ES-I3 (cell line): ENCODE data around the gene KDM6B.

Source experiments
- H3K36me3 ChIP-seq: 2 replicates; pipeline ENCODE4 v1.6.1; 2013; ENCODE audit warnings: mild to moderate bottlenecking, low read length, control low read depth, moderate library complexity; ENCODE audit not compliant: insufficient read depth
- H3K4me1 ChIP-seq: 2 replicates; pipeline ENCODE4 v1.6.1; 2013; ENCODE audit warnings: mild to moderate bottlenecking, control low read depth, low read length; ENCODE audit not compliant: insufficient read depth
- H3K9ac ChIP-seq: 2 replicates; pipeline ENCODE4 v1.6.1; 2013; ENCODE audit warnings: low read depth, mild to moderate bottlenecking, low read length, moderate library complexity
- H3K9me3 ChIP-seq: 2 replicates; pipeline ENCODE4 v1.6.1; 2013; ENCODE audit warnings: mild to moderate bottlenecking, low read length, moderate library complexity; ENCODE audit not compliant: control insufficient read depth, insufficient read depth

The KDM6B gene

DNA sequence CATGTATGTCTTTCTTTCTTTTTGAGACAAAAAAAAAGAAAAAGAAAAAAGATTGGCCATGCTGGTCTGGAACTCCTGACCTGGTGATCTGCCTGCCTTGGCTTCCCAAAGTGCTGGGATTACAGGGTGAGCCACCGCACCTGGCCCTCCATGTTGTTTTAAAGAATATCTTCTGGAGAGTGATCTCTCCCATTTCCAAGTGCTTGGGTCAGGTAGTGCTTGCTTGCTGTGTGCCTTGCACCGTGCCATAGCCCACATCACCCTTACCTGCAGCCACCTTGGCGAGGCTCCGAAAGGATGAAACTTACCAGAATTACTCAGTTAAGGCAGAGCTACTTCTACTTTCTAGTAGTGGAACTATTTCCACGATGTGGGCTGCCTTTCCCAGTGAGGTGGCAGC lies 19.0 kb upstream of the KDM6B start:
- Histone ChIP-seq H3K9ac (no peak overlapping the region), H3K9me3 (no peaks in the 10 kb centered on the region; the same call in 1 of the 2 replicates), H3K36me3 (no peaks in the 10 kb centered on the region), H3K4me1 (no peaks in the 10 kb centered on the region)

DNA sequence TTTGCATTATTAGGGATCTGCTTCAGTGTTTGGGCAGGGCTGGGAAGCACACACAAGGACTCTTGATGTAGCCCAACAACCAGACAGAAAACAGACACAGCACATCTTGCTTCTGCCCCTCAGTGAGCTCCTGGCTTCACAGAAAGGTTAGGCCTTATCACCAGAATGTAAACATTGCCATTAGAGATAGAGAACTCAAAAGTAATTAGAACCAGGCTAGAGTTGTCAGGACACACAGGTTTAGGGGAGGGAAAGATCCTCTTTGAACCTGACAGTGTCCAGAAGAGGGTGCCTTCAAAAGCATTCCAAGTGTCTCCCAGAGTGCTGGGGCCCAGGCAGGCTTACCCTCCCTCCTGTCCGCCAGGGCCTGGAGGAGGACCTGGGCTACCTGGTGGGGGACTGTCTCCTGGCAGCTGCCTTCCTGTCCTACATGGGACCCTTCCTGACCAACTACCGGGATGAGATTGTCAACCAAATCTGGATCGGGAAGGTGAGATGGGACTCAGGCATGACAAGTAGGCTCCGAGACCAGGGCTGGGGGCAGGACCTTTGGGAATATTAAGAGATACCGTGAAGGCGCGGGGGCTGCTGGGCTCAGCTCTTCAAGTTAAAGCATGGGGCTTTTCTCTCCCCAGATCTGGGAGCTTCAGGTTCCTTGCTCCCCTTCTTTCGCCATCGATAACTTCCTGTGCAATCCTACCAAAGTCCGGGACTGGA lies 16.9 kb upstream of the KDM6B start:
- Histone ChIP-seq H3K9me3 (no peaks in the 10 kb centered on the region; the same call in 1 of the 2 replicates), H3K36me3 (no peaks in the 10 kb centered on the region), H3K4me1 (no peaks in the 10 kb centered on the region), H3K9ac (no peak overlapping the region)

DNA sequence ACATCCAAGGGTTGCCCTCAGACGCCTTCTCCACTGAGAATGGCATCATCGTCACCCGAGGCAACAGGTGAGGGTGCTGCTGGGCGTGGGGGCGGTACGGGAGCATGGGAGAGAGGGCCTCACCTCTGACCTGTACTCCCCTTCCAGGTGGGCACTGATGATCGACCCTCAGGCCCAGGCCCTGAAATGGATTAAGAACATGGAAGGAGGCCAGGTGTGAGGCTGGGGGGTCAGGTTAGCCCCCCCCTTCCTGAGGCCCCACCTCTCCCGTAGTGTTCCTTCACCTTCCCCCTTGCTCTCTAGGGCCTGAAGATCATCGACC lies 16.4 kb upstream of the KDM6B start:
- no peak overlapping the region for H3K9ac ChIP-seq
- no peaks in the 10 kb centered on the region for H3K4me1 ChIP-seq
- H3K36me3 ChIP-seq, result no peaks in the 10 kb centered on the region
- no peaks in the 10 kb centered on the region; the same call in 1 of the 2 replicates for H3K9me3 ChIP-seq

DNA sequence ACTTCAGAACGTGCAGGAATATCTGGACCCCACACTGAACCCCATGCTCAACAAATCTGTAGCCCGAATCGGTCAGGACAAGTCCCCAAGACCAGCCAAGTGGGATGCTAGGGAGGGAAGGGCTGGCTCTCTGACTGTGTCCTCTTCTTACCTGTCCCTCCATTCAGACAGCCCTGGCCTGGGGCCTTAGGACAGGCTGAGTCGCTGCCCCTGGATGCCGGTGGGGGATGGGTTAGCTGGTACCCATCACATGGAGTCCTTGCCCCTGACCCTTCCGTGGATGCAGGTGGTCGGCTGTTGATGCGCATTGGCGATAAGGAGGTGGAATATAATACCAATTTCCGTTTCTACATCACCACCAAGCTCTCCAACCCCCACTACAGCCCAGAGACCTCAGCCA lies 16.0 kb upstream of the KDM6B start:
- Histone ChIP-seq H3K9ac (no peak overlapping the region), H3K9me3 (no peaks in the 10 kb centered on the region; the same call in 1 of the 2 replicates), H3K36me3 (no peaks in the 10 kb centered on the region), H3K4me1 (no peaks in the 10 kb centered on the region)

DNA sequence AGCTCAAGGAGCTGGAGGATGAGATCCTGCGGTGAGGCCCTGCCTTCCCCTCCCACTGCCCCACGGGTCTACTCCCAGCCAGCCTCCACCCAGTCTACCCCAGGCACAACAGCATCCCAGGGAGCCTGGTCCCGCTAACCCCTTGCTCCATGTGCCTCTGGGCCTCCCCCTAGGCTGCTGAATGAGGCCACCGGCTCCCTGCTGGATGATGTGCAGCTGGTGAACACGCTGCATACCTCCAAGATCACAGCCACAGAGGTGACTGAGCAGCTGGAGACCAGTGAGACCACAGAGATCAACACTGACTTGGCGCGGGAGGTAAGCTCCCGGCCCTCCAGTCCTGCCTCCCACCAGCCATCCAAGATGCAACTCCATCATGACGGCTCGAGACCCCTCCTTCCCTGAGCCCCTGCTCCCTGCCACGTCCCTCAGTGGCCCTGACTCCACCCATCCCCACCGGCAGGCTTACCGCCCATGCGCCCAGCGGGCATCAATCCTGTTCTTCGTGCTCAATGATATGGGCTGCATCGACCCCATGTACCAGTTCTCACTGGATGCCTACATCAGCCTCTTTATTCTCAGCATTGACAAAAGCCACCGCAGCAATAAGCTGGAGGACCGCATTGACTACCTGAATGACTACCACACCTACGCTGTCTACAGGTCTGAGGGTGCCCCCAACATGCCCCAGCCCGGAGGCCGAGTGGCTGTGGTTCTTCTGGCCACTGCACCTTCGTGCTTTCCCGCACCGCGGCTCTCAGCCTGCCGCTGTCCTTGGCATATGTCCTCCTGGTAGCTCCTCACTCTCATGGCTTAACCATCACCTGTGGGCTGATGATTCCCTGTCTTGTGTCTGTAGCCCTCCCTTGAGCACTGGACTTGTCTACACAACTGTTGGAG lies 15.0 kb upstream of the KDM6B start:
- Histone ChIP-seq H3K36me3 (no peaks in the 10 kb centered on the region), H3K4me1 (no peaks in the 10 kb centered on the region), H3K9me3 (no peaks in the 10 kb centered on the region; the same call in 1 of the 2 replicates), H3K9ac (no peak overlapping the region)

DNA sequence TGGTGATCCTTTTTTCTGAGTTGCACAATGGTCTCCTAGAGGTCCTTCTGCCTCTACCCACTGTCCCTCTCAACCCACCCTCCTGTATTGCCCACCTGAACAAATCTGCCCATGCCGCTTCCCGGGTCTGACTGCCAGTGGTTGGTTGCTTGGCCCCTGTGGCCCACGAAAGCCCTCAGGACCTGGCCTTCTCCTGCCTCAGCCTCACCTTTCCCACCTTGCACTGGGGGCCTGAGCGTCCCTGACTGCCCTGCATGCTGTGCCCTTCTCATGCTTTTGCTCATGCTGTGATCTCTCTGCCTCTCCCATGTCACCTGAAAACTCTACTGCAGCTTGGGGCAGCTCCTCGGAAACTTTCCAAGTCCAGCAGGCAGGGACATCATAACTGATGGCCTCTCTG lies 13.8 kb upstream of the KDM6B start:
- no peaks in the 10 kb centered on the region for H3K9me3 ChIP-seq
- H3K9ac ChIP-seq, result no peak overlapping the region
- H3K36me3 ChIP-seq, result no peaks in the 10 kb centered on the region
- H3K4me1 ChIP-seq, result no peaks in the 10 kb centered on the region

DNA sequence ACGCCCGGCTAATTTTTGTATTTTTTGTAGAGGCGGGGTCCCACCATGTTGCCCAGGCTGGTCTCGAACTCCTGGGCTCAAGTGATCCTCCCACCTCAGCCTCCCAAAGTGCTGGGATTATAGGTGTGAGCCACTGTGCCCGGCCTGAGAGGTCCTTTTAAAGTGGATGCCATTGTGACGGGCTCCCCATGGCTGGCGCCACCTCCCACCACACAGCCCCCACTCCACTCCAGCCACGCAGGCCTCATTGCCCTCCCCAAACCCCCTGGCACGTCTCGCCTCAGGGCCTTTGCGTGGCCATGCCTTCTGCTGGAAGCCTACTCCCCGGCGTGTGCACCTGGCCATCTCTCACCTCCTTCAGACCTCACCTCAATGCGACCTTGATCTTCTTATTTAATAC lies 11.9 kb upstream of the KDM6B start:
- no peaks in the 10 kb centered on the region for H3K9me3 ChIP-seq
- H3K36me3 ChIP-seq, result no peaks in the 10 kb centered on the region
- no peaks in the 10 kb centered on the region; the same call in 1 of the 2 replicates for H3K4me1 ChIP-seq
- no peak overlapping the region for H3K9ac ChIP-seq

DNA sequence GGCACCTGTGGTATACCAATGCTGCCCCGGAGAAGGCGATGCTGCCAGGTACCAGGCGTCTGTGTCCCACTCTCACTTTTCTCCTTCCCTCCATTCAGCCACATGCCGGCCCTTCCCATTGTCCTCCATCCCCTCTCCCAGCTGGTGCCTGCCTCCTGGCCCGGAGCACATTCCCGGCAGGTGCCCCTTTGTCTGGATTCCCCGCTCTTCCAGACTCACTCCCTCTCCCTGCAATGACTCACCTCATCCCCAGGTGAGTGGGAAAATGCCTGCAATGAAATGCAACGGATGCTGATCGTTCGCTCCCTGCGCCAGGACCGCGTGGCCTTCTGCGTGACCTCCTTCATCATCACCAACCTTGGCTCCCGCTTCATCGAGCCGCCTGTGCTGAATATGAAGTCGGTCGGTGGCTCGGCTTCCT lies 10.4 kb upstream of the KDM6B start:
- Histone ChIP-seq H3K9me3 (no peaks in the 10 kb centered on the region), H3K9ac (no peak overlapping the region), H3K4me1 (no peaks in the 10 kb centered on the region; the same call in 1 of the 2 replicates), H3K36me3 (no peaks in the 10 kb centered on the region)

DNA sequence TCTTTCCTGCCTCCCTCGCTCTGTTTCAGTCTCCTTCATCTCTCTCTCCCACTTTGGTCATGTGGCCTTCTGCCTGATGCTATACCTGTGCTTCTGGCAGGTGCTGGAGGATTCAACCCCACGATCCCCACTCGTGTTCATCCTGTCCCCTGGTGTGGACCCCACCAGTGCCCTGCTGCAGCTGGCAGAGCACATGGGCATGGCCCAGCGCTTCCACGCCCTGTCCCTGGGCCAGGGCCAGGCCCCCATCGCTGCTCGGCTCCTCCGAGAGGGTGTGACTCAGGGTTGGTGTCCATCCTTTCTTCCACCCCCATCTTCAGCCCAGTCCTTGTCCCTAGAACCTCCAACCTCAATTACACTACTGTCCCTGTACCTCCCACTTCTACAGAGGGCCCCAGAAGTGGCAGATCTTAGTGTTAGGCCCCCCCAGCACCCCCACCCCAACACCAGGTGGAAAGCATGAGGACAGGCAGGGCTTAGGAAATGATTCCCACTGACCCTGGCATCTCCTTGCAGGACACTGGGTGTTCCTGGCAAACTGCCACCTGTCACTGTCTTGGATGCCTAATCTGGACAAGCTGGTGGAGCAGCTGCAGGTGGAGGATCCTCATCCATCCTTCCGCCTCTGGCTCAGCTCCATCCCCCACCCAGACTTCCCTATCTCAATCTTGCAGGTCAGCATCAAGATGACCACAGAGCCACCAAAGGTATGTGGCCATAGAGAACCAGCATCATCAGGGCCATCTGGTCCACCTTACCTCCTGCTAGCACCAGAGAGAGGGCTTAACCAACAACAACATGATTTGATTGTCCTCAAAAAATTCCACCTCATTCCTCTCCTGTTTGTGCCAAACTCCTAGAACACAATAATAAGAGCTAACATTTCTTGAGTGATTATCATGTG lies 9.7 kb upstream of the KDM6B start:
- Histone ChIP-seq H3K4me1 (no peaks in the 10 kb centered on the region; the same call in 1 of the 2 replicates), H3K9me3 (no peaks in the 10 kb centered on the region), H3K9ac (no peak overlapping the region), H3K36me3 (no peaks in the 10 kb centered on the region)

DNA sequence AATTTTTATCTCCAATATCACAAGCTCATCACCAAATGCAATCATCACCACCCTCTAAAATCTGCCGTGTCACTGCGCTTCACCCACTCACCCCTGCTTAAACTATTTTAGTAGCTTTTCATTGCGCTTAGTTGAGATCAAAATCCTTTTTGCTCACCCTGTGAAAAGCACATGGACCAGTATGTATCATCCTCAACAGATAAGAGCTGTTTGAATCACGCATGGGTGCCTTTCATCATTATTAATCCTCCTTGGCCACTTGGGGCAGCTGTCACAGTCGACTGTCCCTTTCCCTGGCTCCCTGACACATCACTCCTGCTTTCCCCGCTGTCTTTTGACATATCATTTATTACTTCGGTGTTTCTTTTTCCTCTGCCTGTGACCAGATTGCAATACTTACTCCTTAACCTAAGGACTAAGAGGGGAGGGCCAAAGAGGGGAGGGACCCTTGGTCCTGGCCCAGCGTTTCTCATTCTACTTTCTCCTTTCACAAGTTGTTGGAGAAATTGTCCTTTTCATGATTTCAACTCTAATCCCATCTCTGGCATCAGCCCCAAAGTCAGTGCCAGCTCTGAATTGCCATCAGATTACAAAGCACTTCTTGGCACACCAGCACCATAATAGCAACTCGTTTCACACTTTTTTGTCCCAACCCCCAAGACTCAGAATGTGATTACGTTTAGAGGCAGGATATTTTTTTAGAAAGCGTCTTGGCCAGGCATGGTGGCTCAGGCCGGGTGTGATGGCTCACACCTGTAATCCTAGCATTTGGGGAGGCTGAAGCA lies 8.6 kb upstream of the KDM6B start:
- Histone ChIP-seq H3K36me3 (no peaks in the 10 kb centered on the region), H3K9me3 (no peaks in the 10 kb centered on the region), H3K9ac (no peak overlapping the region), H3K4me1 (no peaks in the 10 kb centered on the region; the same call in 1 of the 2 replicates)

DNA sequence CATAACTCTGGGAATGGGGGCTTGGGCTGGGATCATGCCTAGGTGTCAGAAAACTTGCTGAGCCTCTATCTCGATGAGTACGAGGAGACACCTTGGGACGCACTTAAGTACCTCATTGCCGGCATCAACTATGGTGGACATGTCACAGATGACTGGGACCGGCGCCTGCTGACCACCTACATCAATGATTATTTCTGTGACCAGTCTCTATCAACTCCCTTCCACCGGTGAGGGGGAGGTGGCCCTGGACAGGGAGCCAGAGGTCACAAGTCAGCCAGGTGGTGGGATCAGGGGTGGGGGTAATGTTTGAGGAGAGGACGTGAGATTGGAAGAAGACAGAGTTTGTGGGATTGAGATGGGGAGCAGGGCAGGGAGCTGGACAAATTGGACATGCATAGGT lies 3.4 kb upstream of the KDM6B start:
- Histone ChIP-seq H3K36me3 (no peaks in the 10 kb centered on the region), H3K9me3 (no peaks in the 10 kb centered on the region), H3K4me1 (peaks cover 3% of the 10 kb centered on the region), H3K9ac (no peak overlapping the region)

DNA sequence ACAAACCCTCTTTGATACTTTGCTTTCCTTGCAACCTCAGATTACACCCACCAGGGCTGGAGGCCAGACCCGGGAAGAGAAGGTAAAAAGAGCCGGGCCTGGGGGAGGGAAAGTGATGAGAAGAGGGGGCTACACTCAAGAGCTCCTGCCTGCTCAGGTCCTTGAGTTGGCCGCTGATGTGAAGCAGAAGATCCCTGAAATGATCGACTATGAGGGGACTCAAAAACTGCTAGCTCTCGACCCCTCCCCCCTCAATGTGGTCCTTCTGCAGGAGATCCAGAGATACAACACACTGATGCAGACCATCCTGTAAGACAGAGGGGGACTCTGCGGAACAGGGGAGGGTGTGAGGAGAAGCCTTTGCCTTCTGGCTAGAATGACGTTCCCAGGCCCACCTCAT lies 2.8 kb upstream of the KDM6B start:
- H3K36me3 ChIP-seq, result no peaks in the 10 kb centered on the region
- peaks cover 3% of the 10 kb centered on the region for H3K4me1 ChIP-seq
- no peak overlapping the region for H3K9ac ChIP-seq
- H3K9me3 ChIP-seq, result no peaks in the 10 kb centered on the region

DNA sequence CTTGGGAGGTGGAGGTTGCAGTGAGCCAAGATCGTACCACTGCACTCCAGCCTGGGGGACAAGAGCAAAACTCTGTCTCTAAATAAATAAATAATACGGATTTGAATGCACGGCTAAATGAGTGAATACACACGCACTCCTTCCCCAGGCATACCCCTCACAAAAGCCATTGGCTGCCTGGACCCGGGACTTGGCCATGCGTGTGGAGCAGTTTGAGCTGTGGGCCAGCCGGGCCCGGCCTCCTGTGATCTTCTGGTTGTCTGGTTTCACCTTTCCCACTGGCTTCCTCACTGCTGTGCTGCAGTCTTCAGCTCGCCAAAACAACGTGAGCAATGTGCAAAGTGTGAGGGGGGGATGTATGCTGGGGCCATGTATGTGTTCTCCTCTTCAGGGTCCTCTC lies 1.6 kb upstream of the KDM6B start:
- Histone ChIP-seq H3K36me3 (no peaks in the 10 kb centered on the region), H3K4me1 (peaks cover 3% of the 10 kb centered on the region; the same call in 1 of the 2 replicates), H3K9me3 (no peaks in the 10 kb centered on the region), H3K9ac (no peak overlapping the region)
